Subcutaneous abdominal adipose tissue (tissue), 5 donors: Measurements from ENCODE around the gene TENT5A.

Experiments used
- H3K27ac ChIP-seq: one replicate; pipeline ENCODE4 v1.7.0; 2013; ENCODE audit warnings: low read depth, mild to moderate bottlenecking, inconsistent platforms, low read length, moderate library complexity
- H3K27me3 ChIP-seq, 5 donors: one replicate each; pipeline ENCODE4 v1.7.0; 2013; ENCODE audit warnings: low read length in 5 of 5, inconsistent platforms in 1 of 5; ENCODE audit not compliant: control insufficient read depth in 5 of 5, insufficient read depth in 4 of 5
- H3K36me3 ChIP-seq, 5 donors: one replicate each; pipeline ENCODE4 v1.7.0; 2013; ENCODE audit warnings: low read length in 5 of 5; ENCODE audit not compliant: control insufficient read depth in 5 of 5, insufficient read depth in 5 of 5
- H3K4me1 ChIP-seq, 5 donors: one replicate each; pipeline ENCODE4 v1.7.0; 2013; ENCODE audit warnings: low read length in 5 of 5, mild to moderate bottlenecking in 3 of 5, moderate library complexity in 1 of 5; ENCODE audit not compliant: control insufficient read depth in 5 of 5, insufficient read depth in 5 of 5
- H3K4me3 ChIP-seq, 5 donors: one replicate each; pipeline ENCODE4 v1.7.0; 2013; ENCODE audit warnings: low read length in 5 of 5, low read depth in 1 of 5
- H3K9ac ChIP-seq, 5 donors: one replicate each; pipeline ENCODE4 v1.7.0; 2013; ENCODE audit warnings: low read length in 5 of 5, mild to moderate bottlenecking in 4 of 5, moderate library complexity in 3 of 5
- H3K9me3 ChIP-seq, 5 donors: one replicate each; pipeline ENCODE4 v1.7.0; 2013; ENCODE audit warnings: low read length in 5 of 5; ENCODE audit not compliant: control insufficient read depth in 5 of 5
- donor health status: healthy.
- donor health status: healthy.
- donor health status: healthy.
- donor health status: healthy.
- donor health status: healthy.

The TENT5A gene

GRCh38 chr6:81752084-81752920 lies at the start of gene TENT5A:
TSS of gene TENT5A (minus strand) at chr6:81752681. CDS start at chr6:81752141, 540 bp downstream.
- Histone ChIP-seq H3K27me3 (no peaks in the 10 kb centered on the region), H3K4me1 (peaks cover 3 to 45% (median 38%) of the 10 kb centered on the region in 5 donors), H3K9me3 (no peaks in the 10 kb centered on the region)

GRCh38 chr6:81801489-81801888 lies 49.0 kb upstream of the TENT5A start:
- no peak overlapping the region for H3K4me3 ChIP-seq
- no peaks in the 10 kb centered on the region for H3K4me1 ChIP-seq
- H3K27me3 ChIP-seq: no peaks in the 10 kb centered on the region
- H3K27ac ChIP-seq: no peak overlapping the region
- no peaks in the 10 kb centered on the region for H3K36me3 ChIP-seq
- H3K9me3 ChIP-seq: no peaks in the 10 kb centered on the region
- no peak overlapping the region for H3K9ac ChIP-seq

More at GRCh38 chr6:81752084-81752920, at the start of gene TENT5A:
- Histone ChIP-seq H3K4me3 (peak within 1 kb of the TSS; percentile 94 to 98 (median 94)), H3K36me3 (no peaks in the 10 kb centered on the region), H3K27ac (peak within 1 kb of the TSS; percentile 100), H3K9ac (peak within 1 kb of the TSS; percentile 74 to 94 (median 91))

GRCh38 chr6:81800666-81801065 lies 48.2 kb upstream of the TENT5A start:
- Histone ChIP-seq H3K36me3 (no peaks in the 10 kb centered on the region), H3K4me3 (no peak overlapping the region)

GRCh38 chr6:81799323-81799722 lies 46.8 kb upstream of the TENT5A start:
- Histone ChIP-seq H3K4me1 (peaks cover 0 to 2% (median 0%) of the 10 kb centered on the region in 5 donors), H3K27me3 (no peaks in the 10 kb centered on the region), H3K36me3 (no peaks in the 10 kb centered on the region), H3K27ac (no peak overlapping the region), H3K9me3 (no peaks in the 10 kb centered on the region), H3K9ac (no peak overlapping the region), H3K4me3 (no peak overlapping the region)

More at GRCh38 chr6:81800666-81801065, 48.2 kb upstream of the TENT5A start:
- no peak overlapping the region for H3K9ac ChIP-seq
- H3K4me1 ChIP-seq: no peaks in the 10 kb centered on the region
- no peak overlapping the region for H3K27ac ChIP-seq
- no peaks in the 10 kb centered on the region for H3K9me3 ChIP-seq
- no peaks in the 10 kb centered on the region for H3K27me3 ChIP-seq

DNA sequence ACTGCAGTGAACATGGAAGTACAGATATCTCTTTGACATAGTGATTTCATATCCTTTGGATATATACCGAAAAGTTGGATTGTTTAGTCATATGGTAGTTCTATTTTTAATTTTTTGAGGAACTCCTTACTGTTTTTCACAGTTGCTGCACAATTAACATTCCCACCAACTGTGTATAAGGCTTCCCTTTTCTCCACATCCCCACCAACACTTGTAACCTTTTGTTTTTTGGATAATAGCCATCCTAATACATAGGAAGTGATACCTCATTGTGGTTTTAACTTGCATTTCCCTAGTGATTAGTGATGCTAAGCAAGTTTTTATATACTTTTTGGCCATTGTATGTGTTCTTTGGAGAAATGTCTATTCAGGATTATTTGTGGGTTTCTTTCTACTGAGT lies 45.1 kb upstream of the TENT5A start:
- Histone ChIP-seq H3K9ac (no peak overlapping the region), H3K36me3 (no peaks in the 10 kb centered on the region), H3K9me3 (no peaks in the 10 kb centered on the region), H3K27me3 (no peaks in the 10 kb centered on the region), H3K4me3 (no peak overlapping the region), H3K27ac (no peak overlapping the region), H3K4me1 (peaks cover 0 to 13% (median 7%) of the 10 kb centered on the region in 5 donors)

- no peak overlapping the region for H3K4me3 ChIP-seq
- H3K9me3 ChIP-seq: no peaks in the 10 kb centered on the region
- H3K9ac ChIP-seq: no peak overlapping the region
- H3K27me3 ChIP-seq: peaks cover 0 to 2% (median 0%) of the 10 kb centered on the region in 5 donors
- H3K36me3 ChIP-seq: no peaks in the 10 kb centered on the region
- H3K27ac ChIP-seq: no peak overlapping the region
- H3K4me1 ChIP-seq: peaks cover 0 to 13% (median 7%) of the 10 kb centered on the region in 5 donors
These were observed 43.4 kb upstream of the TENT5A start for GRCh38 chr6:81795890-81796289.

DNA sequence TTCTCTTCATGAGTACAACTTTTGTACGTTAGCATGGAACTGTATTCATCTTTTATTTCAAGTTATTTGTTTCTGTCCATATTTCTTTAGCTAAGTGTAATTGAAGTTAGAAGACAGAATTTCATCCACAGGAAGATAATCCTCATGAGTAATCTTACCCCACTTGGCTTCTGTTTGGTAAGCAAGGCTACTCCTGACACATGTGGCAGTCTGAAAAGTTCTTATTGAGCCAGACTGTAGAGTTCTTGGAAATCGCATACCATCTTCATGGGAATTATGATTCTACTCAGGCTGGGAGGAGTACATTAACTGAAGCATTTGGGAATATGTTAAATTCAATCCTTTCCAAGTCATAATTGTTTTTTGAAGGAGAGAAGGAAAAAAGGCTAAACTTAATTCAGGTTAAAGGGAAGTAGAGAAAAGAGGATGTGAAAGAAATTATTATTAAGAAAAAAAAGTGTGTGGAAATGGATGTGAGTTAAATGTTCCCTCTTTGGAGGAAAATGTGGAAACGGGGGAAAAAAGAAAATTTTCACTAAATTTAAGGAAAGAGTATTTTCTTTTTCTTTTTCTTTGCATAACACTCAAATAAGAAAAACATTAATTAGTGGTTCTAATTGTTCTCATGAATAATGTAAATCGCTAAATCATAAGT lies 41.5 kb upstream of the TENT5A start:
- H3K9ac ChIP-seq: no peak overlapping the region
- peaks cover 0 to 13% (median 7%) of the 10 kb centered on the region in 5 donors for H3K4me1 ChIP-seq
- H3K36me3 ChIP-seq: no peaks in the 10 kb centered on the region
- no peak overlapping the region for H3K4me3 ChIP-seq
- H3K27ac ChIP-seq: no peak overlapping the region
- no peaks in the 10 kb centered on the region for H3K9me3 ChIP-seq
- peaks cover 0 to 3% (median 0%) of the 10 kb centered on the region in 5 donors for H3K27me3 ChIP-seq

- H3K36me3 ChIP-seq: no peaks in the 10 kb centered on the region
These were observed 40.3 kb upstream of the TENT5A start for GRCh38 chr6:81792826-81793225.

GRCh38 chr6:81791756-81792155 lies 39.3 kb upstream of the TENT5A start:
- Histone ChIP-seq H3K4me3 (no peak overlapping the region), H3K9ac (no peak overlapping the region), H3K36me3 (no peaks in the 10 kb centered on the region), H3K9me3 (no peaks in the 10 kb centered on the region), H3K27me3 (peaks cover 0 to 3% (median 0%) of the 10 kb centered on the region in 5 donors), H3K27ac (no peak overlapping the region), H3K4me1 (peaks cover 0 to 13% (median 7%) of the 10 kb centered on the region in 5 donors)

More at GRCh38 chr6:81792826-81793225, 40.3 kb upstream of the TENT5A start:
- Histone ChIP-seq H3K4me3 (no peak overlapping the region), H3K27ac (no peak overlapping the region), H3K27me3 (peaks cover 0 to 3% (median 0%) of the 10 kb centered on the region in 5 donors), H3K9ac (no peak overlapping the region), H3K9me3 (no peaks in the 10 kb centered on the region), H3K4me1 (peaks cover 0 to 13% (median 7%) of the 10 kb centered on the region in 5 donors)

DNA sequence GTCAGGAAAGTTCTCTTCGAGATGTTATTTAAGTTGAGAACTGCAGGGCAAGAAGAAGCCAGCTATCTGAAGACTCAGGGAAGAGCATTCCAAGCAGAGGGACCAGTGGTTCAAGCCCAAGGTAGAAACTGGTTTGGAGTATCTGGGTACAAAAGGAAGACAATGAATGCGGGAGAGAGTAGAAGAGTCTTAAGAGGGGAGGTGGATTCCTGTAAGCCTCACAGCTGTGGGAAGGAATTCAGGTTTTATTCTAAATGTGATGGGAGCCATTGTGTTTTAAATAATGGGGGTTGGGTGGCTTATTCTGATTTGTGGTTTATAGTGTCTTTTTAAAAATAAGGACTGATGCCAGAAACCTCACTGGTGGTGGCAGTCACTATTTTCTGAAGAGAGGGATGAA lies 37.6 kb upstream of the TENT5A start:
- Histone ChIP-seq H3K4me3 (no peak overlapping the region), H3K9me3 (no peaks in the 10 kb centered on the region), H3K9ac (no peak overlapping the region), H3K36me3 (no peaks in the 10 kb centered on the region), H3K27me3 (peaks cover 0 to 3% (median 0%) of the 10 kb centered on the region in 5 donors), H3K4me1 (peaks cover 0 to 13% (median 7%) of the 10 kb centered on the region in 5 donors), H3K27ac (no peak overlapping the region)
